HG03139 (cell line): Measurements from ENCODE around the gene TMTC4.
"Not testable (repeated sequence)": the region's sequence is repeated elsewhere in the genome, so short reads cannot be mapped to it uniquely, and the experiment has no call there.

ENCODE experiments used
- ATAC-seq: cut with Tn5 transposase; IDR thresholded peaks from one replicate; pipeline ENCODE4 v1.9.1; 2021; ENCODE audit not compliant: unreplicated experiment

TMTC4 gene, protein sequence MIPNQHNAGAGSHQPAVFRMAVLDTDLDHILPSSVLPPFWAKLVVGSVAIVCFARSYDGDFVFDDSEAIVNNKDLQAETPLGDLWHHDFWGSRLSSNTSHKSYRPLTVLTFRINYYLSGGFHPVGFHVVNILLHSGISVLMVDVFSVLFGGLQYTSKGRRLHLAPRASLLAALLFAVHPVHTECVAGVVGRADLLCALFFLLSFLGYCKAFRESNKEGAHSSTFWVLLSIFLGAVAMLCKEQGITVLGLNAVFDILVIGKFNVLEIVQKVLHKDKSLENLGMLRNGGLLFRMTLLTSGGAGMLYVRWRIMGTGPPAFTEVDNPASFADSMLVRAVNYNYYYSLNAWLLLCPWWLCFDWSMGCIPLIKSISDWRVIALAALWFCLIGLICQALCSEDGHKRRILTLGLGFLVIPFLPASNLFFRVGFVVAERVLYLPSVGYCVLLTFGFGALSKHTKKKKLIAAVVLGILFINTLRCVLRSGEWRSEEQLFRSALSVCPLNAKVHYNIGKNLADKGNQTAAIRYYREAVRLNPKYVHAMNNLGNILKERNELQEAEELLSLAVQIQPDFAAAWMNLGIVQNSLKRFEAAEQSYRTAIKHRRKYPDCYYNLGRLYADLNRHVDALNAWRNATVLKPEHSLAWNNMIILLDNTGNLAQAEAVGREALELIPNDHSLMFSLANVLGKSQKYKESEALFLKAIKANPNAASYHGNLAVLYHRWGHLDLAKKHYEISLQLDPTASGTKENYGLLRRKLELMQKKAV

DNA sequence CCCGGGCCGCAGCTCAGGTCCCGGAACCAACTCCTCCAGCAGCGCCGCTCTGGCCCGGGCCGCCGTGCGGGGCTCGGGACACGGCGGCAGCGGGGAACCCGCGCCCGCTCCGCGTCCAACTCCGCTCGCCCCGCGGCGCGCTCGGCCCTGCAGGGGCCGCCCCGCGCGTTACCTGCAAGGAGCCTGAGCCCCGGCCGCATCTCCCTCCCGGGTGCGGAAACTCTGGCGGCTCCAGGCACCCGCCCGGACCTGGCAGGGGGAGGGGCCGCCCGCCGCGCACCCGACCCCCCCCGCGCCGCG lies at the start of gene TMTC4:
TSS of gene TMTC4 (minus strand) at position 224 of the 300 bp plus-strand sequence. CDS start 4,433 bp downstream, outside the sequence.
- peak; percentile 35 for ATAC-seq

DNA sequence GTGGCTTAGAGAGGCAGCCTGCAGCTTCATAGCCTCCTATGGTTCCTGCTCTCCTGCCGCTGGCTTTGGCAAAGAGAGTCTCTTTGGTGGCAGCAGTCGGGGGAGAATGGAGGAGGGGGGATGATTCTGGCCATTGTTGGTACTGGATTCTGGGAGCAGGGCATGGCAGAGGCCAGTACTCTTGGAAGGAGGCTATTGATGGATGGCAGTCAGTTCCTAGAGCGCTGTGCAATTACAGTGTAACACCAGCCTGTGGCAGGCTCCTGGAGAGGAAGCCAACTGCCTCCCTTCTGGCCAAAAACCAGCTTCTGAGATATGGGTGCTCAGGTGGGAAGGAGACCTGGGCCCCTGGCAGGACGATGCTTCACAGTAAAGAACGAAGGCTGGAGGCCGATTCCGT lies 47.9 kb upstream of the TMTC4 start:
- ATAC-seq: no peak

DNA sequence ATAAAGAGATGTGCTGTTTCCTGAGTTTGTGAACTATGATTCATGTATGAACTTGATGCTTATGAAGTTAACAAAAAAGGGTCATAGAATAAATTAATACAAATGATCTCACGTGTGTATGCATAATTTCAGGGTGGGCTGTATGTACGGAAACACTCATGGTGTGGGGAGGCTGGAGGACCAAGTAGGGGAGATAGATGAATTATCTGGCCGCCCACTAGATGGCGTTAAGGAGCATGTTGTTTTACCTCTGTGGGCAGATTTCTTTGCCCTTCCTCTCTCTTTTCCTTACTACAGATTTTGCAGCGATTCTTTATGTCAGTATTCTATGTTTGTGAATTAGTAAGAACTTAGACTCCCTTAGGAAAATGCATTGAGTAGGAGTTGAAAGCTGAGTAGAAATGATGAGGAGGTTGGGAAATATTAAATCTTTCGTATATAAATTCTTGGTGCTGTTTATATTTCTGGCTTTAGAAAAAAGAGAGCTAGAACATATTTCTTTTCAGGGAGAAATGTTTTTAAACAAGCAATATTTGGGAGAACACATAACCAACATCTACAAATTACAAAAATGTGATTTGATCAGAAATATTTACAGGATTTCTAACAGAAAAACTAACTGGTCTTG lies 47.4 kb upstream of the TMTC4 start:
- peak; percentile 82 for ATAC-seq

DNA sequence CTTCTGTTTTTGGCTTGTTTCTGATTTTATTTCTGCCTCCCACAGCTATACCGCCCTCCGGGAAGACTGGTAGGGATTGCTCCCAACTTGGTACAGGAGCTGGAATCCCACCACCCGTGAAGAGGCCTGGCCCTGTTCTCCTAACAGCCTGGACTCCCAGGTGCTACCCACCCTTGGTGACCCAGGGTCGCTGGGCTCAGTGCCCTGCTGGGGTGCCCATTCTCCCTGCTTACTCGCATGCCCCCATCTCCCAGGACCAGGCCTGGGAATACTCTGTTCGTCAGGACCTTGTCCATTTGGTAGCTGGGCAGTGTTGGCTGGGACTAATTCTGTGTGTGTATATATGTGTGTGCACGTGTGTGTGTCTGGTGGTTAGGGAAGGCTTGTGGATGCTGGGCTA lies 41.0 kb upstream of the TMTC4 start:
- ATAC-seq: no peak

DNA sequence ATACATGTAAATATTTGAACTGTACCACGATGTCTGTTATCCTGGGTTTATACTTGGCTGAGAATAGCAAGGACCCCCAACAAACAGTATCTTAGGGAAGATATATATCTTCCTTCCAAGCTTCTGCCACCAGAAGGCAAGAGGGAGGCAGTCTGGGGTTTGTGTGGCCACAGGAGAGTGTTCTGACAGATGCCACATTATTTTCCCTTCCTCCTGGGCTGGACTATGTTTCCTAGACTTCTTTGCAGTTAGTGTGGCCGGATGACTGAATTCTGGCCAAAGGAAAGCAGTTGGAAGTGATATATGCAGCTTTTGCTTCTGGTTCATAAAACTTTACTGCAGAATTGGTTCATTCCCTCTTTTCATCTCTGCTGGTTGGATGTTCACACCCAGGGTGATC lies 39.9 kb upstream of the TMTC4 start:
- no peak for ATAC-seq

DNA sequence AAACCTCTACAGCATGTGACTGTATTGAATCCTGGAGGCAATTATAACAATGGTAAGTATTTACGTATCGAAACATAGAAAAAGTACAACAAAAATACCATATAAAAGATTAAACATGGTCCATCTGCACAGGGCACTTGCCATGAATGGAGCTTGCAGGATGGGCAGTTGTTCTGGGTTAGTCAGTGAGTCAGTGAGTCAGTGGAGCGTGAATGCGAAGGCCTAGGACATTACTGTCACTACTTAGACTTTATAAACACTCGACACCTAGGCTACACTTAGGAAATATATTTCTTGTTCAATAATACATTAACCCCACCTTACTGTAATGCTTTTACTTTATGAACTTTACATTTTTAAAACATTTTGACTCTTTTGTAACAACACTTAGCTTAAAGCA lies 35.6 kb upstream of the TMTC4 start:
- ATAC-seq: no peak

DNA sequence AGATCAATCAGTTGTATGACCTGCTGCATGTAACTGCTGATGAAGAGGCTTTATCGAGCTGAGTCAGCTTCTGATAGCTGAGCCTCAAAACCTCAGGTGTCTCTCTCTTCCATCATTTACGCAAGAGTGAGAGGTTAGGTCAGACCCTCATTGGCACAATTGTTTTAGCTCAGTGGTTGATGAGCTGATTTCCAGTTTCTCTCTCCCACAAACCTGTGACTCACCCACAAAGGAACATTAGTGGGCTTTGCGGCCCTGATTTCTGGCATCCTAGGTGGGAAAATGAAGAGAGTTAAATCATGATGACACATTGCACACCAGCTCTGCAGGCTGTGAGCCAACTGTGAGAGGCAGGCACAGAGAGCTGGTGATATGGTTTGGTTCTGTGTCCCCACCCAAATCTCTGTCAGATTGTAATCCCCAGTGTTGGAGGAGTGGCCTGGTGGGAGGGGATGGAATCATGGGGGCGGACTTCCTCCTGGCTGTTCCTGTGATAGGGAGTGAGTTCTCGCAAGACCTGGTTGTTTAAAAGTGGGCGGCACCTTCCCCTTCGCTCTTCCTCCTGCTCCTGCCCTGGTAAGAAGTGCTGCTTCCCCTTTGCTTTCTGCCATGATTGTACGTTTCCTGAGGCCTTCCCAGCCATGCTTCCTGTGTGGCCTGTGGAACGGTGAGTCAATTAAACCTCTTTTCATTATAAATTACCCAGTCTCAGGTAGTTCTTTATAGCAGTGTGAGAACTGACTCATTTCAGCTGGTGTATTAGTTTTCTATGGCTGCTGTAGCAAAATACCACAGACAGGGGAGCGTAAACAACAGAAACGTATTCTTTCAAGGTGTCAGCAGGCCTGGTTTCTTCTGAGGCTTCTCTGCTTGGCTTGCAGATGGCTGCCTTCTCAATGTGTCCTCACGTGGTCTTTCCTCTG lies 33.5 kb upstream of the TMTC4 start:
- ATAC-seq: no peak

DNA sequence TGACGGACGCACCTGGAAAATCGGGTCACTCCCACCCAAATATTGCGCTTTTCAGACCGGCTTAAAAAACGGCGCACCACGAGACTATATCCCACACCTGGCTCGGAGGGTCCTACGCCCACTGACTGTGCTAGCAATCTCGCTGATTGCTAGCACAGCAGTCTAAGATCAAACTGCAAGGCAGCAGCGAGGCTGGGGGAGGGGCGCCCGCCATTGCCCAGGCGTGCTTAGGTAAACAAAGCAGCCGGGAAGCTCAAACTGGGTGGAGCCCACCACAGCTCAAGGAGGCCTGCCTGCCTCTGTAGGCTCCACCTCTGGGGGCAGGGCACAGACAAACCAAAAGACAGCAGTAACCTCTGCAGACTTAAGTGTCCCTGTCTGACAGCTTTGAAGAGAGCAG lies 23.7 kb upstream of the TMTC4 start:
- ATAC-seq: not testable (repeated sequence)

DNA sequence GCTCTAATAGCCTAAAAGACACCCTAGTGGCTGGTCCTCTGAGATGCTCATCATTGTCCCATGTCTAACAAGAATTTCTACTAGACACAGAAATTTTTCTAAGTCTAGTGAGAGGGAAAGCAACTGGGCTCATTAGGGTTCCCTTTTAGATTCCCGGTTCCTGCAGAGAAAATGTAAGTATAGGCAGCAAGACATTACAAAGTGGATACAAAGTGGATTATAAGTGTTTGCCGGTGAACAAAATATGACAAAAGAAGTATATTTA lies 20.8 kb upstream of the TMTC4 start:
- no peak for ATAC-seq

DNA sequence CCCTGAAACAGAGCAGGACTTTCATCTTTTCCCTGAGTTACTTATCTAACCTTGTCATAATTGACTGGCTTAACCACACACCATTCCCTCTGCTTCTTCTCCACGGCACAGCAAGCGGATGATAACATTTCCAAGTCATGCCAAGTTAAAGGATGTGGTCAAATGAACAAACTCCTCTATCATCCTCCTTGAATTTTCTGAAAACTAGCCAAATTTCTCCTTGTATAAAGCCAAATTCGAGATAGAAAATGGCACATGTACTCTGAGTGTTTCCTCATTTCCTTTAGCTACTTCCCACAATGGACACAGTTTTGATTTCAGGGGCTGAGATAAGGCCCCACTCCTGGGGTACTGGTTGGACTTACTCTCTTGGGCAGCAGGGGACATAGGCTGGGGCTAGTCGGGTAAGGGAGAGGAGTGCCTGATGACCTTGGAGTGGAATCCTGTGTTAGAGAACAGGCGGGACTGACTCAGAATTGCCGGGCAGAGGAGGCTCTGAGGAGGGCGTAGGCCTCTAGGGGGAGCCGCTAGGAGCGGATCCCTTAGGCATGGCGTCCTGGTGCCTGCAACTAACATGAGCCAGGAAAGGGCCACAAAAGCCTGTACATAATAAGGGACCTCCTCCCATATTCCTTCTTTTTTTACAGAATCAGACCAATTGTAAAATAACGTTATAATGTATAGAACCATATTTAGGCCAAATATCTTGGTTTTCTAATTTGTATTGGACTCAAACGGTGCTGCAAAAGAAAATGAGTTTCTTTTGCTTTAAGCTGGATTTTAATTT lies 20.3 kb upstream of the TMTC4 start:
- no peak for ATAC-seq

DNA sequence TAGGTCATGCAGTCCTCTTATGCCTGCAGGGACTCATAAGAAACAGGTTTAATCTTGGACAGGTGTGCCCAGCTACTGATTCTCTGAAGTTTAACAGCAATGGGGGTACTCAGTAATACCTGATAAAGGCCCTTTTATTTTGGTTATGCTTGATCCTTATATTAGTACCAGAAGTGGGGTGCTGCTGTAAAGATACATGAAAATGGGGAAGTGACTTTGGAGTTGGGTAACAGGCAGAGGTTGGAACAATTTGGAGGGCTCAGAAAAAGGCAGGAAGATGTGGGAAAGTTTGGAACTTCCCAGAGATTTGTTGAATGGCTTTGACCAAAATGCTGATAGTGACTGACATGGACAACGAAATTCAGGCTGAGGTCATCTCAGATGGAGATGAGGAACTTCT lies 14.6 kb upstream of the TMTC4 start:
- no peak for ATAC-seq

DNA sequence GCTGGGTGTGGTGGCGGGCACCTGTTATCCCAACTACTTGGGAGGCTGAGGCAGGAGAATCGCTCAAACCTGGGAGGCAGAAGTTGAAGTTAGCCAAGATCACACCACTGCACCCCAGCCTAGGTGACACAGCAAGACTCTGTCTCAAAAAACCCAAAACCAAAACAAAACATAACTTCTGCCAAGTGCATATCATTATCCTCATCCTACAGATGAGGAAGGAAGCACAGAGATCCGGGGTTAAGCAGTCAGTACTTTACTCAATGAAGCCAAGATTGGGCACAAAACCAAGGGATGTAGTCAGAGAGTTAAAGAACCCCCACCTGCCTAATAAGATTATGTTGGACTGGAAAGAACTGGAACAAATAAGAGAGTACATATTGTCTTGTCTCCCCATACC lies 5.5 kb upstream of the TMTC4 start:
- no peak for ATAC-seq

DNA sequence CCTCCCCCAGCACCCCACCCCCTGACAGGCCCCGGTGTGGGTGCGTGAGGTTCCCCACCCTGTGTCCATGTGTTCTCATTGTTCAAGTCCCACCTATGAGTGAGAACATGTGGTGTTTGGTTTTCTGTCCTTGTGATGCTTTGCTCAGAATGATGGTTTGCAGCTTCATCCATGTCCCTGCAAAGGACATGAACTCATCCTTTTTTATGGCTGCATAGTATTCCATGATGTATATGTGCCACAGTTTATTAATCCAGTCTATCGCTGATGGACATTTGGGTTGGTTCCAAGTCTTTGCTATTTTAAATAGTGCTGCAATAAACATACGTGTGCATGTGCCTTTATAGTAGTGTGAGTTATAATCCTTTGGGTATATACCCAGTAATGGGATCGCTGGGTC lies 2.5 kb upstream of the TMTC4 start:
- ATAC-seq: not testable (repeated sequence)

DNA sequence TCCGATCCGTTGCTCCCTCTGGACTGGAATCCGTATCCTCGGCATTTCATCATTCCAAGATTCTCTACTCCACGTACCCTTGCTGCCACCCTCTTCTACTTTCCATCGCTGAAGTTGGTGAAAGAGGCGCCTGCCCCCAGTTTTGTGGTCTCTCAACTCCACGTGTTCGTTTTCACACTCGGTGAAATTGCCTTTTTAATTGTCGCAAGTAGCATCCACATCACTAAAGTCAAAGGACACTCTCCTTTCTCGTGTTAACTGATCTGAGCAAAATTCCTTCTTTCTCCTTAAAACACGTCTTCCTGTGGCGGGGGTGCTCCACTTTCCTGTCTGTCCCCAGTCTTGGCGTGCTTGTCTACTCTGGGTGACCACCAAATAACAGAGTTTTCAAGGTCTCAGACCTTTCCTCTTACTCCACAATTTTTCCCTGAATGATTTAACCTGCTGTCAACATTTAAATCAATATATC lies 1.1 kb upstream of the TMTC4 start:
- no peak for ATAC-seq

DNA sequence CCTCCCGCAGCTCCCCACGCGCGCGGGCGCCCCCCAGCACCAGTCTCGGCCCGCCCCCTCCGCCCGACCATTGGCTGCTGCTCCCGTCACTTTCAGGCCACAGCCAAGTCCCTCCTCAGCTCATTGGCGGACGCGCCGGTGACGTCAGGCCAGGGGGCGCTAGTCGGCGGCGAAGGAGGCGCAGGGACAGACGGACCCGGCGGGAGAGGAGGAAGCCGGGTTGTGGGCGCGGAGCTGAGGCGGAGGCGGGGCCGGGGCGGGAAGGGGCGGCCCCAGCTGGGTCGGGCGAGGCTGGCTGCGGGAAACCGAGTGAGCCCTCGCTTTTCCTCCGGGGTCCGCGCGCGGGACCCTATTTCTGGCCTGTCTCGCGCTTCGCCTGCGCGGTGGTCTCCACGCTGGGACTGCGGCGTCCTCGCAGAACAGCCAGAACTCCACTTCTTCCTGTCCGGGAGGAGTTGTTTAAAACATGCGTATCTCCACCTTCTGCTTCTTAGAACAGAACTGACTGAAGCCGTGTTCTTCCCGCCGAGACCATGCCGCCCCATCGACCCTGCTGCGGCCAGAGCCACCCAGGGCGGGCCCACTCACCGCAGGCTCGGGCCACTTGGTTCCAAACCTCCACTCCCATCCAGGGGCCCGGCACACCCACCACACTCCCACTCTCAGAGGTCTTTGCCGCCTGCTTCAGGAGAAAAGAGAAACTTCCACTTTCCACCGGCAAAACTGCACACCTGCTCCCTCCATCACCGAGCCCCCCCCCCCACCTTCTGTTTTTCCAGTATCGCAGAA lies 471 bp upstream of the TMTC4 start:
- peak; percentile 95 for ATAC-seq

DNA sequence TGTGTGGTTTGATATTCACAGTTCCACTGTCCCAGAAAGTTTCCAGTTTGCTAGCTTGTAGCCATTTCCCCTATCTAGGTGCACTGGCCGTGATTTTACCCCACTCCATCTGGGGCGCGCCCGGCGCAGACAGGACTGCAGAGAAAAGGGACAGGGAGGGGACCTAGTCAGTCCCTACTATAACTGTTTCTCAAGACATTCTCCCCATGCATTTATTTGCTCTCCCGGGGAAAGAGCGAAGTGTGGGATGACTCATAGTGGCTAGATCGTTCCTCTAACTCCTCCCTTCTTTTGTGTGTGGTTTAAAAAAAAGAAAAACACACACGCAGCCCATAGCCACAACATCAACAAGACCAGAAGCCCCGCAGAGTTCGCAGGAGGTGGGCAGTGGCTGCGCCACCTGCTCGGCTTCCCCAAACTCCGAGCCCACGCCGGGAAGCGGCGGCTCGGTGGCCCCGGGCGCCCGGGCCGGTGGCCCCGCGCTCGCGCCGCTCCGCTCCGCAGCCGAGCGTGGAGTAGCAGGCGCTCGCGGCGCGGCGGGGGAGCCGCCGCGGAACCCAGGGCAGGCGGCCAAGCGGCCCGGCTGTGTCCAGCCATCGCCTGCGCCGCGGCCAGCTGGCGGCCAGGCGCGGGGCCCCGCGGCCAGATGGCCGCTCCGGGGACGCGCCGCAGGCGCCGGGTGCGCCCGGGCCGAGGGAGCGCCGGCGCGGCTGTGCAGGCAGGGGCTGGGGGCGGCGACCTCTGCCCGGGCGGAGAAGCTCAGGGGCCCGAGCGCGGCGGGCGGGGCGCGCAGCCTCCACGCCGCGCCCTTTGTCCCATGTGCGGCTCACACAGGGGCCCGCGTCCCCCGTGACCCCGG lies 653 bp downstream of the TMTC4 start:
- peak; percentile 21 for ATAC-seq

DNA sequence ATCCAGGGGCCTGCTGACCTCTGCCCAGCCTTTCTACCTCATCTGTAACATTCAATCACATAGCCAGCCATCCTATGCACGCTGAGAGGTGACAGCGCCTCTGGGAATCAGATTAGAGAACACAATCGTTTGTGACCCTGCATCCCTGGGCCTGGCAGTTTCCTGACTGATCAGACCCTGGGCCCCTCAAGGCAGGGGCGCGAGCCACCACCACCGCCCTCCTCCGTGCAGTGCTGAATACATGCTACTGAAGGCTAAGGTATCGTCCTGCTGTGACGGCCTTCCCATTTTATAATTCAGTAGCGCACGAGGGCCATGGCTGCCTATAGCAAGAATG lies 1.3 kb downstream of the TMTC4 start:
- no peak for ATAC-seq

DNA sequence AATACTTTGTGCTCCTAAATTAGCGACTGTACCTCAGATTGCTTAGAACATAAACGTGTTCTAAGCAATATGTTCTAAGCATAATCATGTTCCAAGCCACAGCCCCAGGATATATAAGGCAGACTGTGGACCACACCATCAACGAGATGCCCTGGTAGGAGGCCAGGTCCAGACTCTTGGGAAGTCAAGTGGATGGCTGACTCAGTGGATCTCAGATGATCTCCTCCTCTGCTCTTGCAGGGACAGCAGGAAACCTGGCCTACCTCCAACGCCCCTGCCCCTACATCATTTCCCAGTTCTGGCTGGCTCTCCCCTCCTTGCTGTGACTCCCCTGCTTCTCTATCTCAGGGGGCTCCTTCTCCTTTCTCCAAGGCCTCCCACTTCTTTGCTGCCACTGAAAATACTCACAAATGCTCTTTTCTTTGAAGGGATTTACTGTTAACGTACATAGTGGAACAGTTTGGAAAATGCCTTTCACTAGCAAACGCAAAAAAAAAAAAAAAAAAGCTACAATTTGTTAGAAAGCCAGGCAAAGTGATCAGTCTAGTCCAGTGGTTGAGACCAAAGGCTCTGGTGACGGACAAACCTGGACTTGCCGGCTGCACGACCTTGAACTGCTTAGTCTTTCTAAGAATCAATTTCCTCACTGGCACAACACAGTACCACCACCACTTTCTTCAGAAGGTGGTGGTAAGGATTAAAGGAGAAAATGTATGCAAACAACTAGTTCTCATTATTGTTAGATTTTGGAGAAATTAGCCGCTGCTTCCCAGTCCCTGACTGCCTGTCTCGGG lies 3.0 kb downstream of the TMTC4 start:
- no peak for ATAC-seq
